ENCODE results near the gene MYOT.

The MYOT gene

DNA sequence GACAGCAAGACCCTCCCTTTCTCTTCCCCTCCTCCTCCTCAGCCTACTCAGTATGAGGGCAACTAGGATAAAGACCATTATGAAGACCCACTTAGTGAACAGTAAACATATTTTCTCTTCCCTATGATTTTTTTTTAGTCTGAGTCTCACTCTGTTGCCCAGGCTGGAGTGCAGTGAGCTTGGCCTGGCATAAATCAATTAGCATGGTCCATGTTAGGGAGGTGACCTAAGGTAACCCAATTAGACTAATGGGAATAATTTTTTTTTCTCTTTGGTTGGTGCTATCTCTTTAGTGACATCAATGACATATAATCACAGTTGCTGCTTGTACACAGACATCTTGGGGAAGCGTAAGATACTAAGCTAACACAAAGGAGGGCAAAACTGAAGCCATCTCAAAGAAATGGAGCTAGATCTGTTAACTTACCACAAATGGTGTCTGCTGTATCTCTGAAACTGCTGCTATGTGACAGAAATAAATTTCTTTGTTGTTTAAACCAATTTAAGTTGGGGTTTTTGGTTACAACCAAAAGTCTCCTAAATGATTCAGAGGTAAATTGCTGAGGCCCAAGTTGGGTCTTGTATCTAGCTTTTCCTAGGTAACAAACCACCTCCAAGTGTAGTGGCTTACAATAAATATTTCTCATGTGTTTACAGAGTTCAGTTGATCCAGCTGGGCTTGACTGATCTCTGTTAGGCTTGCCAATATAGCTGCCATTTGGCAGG is 34.9 kb downstream of the MYOT start:
- no peak for DNase-seq (ENCODE audit: low read depth)

DNA sequence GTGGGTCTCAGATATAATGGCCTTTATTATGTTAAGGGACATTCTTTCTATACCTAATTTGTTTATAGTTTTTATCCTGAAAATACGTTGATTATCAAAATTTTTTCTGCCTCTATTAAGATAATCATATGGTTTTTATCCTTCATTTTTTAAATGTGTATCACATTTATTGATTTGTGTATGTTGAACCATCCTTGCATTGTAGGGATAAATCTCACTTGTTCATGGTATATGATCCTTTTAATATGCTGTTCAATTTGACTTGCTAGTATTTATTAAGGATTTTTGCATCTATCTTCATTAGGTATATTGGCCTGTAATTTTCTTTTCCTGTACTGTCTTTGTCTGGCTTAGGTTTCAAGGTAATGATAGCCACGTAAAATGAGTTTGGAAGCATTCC is 47.1 kb downstream of the MYOT start:
- DNase-seq (ENCODE audit: low read depth) = no peak

DNA sequence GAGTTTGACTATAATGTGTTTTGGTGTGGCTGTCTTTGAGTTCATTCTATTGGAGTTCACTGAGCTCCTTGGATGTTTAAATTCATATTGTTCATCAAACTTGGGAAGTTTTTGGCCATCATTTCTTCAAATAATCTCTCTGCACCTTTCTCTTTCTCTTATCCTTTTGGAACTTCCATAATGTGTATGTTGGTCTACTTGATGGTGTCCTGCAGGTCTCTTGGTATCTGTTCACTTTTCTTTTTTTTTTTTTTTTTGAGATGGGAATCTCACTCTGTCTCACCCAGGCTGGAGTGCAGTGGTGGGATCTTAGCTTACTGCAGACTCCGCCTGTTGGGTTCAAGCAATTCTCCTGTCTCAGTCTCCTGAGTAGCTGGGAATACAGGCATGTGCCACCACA is 49.3 kb downstream of the MYOT start:
- DNase-seq (ENCODE audit: low read depth) = no peak

DNA sequence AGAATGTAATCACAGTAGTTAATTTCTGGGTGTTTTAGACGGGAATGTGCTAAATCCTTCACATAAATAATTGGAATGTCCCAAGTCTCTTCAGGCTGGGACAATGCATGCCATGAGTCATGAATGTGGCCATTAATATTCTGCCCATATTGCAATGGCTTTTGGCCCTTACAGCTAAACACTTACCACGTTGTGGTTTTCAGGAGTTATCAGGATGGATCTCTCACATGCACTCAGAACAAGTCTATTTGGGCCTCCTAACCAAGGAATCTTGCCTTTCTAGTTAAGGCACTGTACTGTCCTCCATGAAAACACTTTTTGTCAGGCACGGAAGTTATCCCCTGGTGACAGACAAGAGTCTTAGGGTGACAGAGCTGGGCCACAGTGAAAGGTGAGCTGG is 54.3 kb downstream of the MYOT start:
- no peak for DNase-seq (ENCODE audit: low read depth)

DNA sequence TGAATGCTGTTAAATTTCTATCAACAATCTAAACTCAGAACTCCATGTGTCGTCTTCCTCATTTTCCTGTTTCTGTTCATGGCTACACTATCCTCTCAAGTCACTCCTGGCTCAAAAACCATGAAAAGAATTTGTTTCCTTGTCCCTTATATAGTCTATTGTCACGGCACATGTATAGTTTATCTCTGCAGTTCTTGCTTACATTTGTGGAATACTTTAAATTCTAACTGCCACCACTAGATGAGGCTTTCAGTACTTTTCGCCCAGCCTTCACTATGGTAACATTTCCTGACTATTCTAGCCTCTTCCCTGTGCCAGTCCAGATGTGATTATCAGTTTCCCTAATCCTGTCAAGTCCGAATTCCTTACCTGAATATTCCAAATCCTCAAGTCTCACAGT is 56.2 kb downstream of the MYOT start:
- no peak for DNase-seq (ENCODE audit: low read depth)

DNA sequence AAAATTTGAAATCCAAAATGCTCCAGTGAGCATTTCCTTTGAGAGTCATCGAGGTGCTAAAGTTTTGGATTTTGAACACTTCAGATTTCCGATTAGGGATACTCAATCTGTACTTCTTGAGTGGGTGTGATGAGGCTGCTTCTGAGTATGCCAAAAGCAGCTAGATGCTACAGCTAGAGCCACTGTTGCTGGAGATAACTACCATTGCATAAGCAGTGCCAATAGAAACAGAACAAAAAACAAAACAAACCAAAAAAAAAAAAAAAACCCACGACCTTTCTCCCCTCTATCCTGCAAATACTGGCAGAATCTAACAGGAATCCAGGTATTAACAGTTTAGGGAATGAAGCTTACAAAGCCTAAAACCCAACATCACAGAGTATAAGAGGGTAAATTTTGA is 65.1 kb downstream of the MYOT start:
- DNase-seq (ENCODE audit: low read depth) = no peak

DNA sequence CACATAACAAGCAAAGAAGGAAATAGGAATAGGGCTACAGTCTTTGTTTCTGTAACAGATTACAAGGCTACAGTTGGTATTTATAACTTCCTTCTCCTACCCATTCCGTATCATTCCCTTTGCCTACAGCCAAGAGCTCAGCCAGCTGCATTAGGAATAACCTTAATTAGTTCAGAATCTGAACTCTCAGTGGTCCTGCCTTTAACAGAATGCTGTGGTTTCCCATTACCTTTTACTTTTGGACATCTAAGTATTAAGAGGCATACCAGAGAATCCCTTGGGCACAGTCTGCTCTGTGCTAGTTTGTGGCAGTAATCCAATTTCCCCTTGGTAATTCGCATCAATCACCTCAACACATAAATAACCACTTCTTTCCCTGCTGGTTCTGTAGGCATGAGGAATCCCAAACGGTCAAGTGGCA is 65.8 kb downstream of the MYOT start:
- no peak for DNase-seq (ENCODE audit: low read depth)

DNA sequence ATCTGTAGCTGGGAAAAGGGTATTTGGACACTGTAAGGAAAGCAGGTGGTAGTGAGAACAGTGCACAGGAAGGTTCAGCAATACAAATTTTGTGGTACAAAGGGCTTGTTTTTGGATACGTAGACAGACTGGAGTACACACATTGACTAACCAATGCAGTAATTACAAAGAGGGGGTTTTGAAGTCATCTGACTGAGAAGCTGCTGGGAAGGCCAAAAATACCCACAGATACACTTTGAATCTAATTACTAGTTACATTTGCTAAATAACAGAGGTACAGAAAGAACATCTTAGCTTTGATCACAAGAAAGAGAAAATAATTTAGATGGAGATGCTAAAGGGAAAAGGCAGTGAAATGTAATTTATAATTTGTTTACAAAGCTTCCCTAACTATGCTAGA is 67.5 kb downstream of the MYOT start:
- DNase-seq (ENCODE audit: low read depth) = no peak

DNA sequence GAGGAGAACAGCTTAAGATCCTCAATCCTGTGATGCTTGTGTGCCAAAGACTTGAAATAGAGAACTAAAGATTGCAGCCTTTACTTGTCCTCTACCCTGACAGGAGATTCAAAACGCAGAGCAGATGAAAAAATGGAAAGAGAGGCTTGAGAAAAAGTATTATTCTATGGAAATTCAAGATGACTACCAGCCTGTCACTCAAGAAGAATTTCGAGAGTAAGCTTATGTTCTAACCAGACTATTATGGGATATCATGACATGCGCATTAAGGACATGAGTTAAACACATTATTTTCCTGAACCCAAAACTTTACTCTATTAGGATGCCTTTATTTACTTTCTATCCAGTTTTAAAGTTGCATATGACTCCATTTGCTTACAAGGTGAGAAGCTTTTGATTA is 68.0 kb downstream of the MYOT start:
- DNase-seq (ENCODE audit: low read depth) = no peak

All from stimulated activated CD8-positive, alpha-beta memory T cell treated with anti-CD3 and anti-CD28 coated beads, Interleukin-15, amount 100 ng/mL, for 1 hour (primary cell).